ENCODE data around the gene CLSTN2. TPM values are rescaled to one million over a fixed set of nuclear protein-coding genes. Genes with fewer than 3 reads are reported as not detected.

CLSTN2 gene
- total RNA-seq, 1 experiment from 2014 or later: 0.68 TPM

DNA sequence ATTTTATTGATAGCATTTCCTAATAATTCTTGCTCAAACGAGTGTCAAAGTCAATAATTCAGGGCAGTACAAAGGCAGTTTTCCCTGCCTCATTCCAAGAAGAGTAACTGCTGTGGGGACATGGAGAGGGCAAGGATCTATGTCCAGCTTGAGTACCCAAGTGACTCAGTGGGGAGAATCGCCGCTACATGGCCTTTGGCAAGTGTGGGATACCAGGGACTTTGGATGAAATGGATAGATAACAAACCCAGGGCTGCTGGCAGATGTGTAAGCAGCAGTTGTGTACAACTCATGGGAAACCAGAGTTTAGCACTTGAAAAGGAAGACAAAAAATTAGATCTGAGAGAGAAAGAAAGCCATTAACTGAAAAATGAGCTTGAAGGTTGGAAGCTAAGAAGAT lies 620.7 kb downstream of the CLSTN2 start:
- Histone ChIP-seq H3K9ac (ENCODE audit: extremely low read depth, insufficient read length, low read length) (no peak overlapping the region), H2AFZ (ENCODE audit: low read length) (no peak overlapping the region), H3K79me2 (ENCODE audit: insufficient read depth, low read length) (0 out of 2 replicates have a peak, but pooled peaks cover 1% of the 10 kb centered on the region), H2BK12ac (ENCODE audit: insufficient read length, low read depth, low read length) (no peak overlapping the region), H3K23me2 (ENCODE audit: insufficient read length, low read depth, low read length, poor library complexity, severe bottlenecking) (no peaks in the 10 kb centered on the region), H3K56ac (ENCODE audit: insufficient read length, low read depth, low read length) (no peak overlapping the region), H4K8ac (replicated peaks; ENCODE audit: insufficient read length, low read depth, low read length) (no peak overlapping the region), H3K27ac (ENCODE audit: insufficient read length, low read depth, low read length) (no peak overlapping the region), H3K23ac (ENCODE audit: insufficient read length, low read depth, low read length) (no peak overlapping the region), H3K4me1 (ENCODE audit: insufficient read depth, low read length) (no peaks in the 10 kb centered on the region), H3K4me2 (ENCODE audit: insufficient read depth, insufficient read length, low read length) (no peak overlapping the region), H4K5ac (ENCODE audit: insufficient read length, low read depth, low read length) (no peak overlapping the region), H2BK5ac (ENCODE audit: insufficient read length, low read length) (no peak overlapping the region), H3K14ac (ENCODE audit: insufficient read depth, low read length) (no peak overlapping the region), H2AK5ac (ENCODE audit: insufficient read length, low read length) (no peak overlapping the region), H2BK120ac (ENCODE audit: low read depth, low read length, poor library complexity, severe bottlenecking) (no peak overlapping the region), H4K20me1 (ENCODE audit: control insufficient read depth, insufficient read depth, insufficient read length) (no peaks in the 10 kb centered on the region), H4K91ac (ENCODE audit: insufficient read length, low read depth, low read length) (no peak overlapping the region), H3K79me1 (ENCODE audit: insufficient read depth, low read depth, low read length, poor library complexity, severe bottlenecking) (no peaks in the 10 kb centered on the region), H3K9me3 (ENCODE audit: control insufficient read depth, low read depth, low read length) (no peaks in the 10 kb centered on the region), H3K27me3 (ENCODE audit: insufficient read depth, low read length) (no peaks in the 10 kb centered on the region), H3T11ph (ENCODE audit: low read length) (no peak overlapping the region), H3K4ac (ENCODE audit: low read depth, low read length) (no peak overlapping the region), H2BK20ac (ENCODE audit: low read depth, low read length, poor library complexity, severe bottlenecking) (no peak overlapping the region), H3K18ac (ENCODE audit: insufficient read length, low read depth, low read length) (no peak overlapping the region), H2BK15ac (ENCODE audit: low read depth, low read length) (no peak overlapping the region)
- no peaks in the 10 kb centered on the region for H3K36me3 Mint-ChIP-seq (ENCODE audit: insufficient read depth in 1 of 3, low read depth in 3 of 3)
- H3K4me3 Mint-ChIP-seq: no peak overlapping the region
- H3K4me1 Mint-ChIP-seq: no peaks in the 10 kb centered on the region
- no peak for DNase-seq
- TF ChIP-seq, protein P1, sequence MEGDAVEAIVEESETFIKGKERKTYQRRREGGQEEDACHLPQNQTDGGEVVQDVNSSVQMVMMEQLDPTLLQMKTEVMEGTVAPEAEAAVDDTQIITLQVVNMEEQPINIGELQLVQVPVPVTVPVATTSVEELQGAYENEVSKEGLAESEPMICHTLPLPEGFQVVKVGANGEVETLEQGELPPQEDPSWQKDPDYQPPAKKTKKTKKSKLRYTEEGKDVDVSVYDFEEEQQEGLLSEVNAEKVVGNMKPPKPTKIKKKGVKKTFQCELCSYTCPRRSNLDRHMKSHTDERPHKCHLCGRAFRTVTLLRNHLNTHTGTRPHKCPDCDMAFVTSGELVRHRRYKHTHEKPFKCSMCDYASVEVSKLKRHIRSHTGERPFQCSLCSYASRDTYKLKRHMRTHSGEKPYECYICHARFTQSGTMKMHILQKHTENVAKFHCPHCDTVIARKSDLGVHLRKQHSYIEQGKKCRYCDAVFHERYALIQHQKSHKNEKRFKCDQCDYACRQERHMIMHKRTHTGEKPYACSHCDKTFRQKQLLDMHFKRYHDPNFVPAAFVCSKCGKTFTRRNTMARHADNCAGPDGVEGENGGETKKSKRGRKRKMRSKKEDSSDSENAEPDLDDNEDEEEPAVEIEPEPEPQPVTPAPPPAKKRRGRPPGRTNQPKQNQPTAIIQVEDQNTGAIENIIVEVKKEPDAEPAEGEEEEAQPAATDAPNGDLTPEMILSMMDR (conservative IDR thresholded peaks at IDR 0.05): no peak
- H3K9me3 Mint-ChIP-seq: no peaks in the 10 kb centered on the region
- H3K27ac Mint-ChIP-seq: no peak overlapping the region
- WGBS (ENCODE audit: extremely low coverage, insufficient read length, low lambda C conversion rate): no CpG with 5 or more reads among the region's 3 CpGs
- H3K27me3 Mint-ChIP-seq (ENCODE audit: low read depth): no peaks in the 10 kb centered on the region

Measured in H9 (cell line).